ENCODE measurements around the gene KRT86. TPM values are rescaled to one million over a fixed set of nuclear protein-coding genes. Genes with fewer than 3 reads are reported as not detected.

KRT86 gene
- total and polyA plus RNA-seq, 2 donors (not counting 1 experiment from before 2014, with no cell fraction given) = not detected

DNA sequence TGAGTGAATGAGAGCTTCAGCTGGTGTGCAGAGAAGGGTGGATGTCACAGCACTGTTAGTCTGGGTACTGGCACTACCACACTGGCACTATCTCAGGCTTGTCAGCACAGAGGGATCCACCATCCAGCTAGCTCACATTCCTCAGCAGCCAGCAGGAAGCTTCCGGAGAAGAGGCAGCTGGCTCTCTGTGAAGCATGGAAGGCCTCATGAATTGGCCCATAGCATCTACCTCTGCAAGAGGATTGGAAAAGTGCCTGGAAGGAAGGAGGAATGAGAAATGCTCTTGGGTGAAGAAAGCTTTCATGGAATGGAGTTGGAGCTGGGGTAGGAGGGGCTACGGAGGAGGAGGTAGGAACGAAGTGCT lies 36.8 kb downstream of the KRT86 start:
- no peak for DNase-seq
- Histone ChIP-seq H3K27ac (ENCODE audit: low read length in 2 of 2) (no peak overlapping the region), H3K4me3 (ENCODE audit: control extremely low read depth in 1 of 5, extremely low read depth in 1 of 5, insufficient read depth in 1 of 5, low read depth in 2 of 5, low read length in 4 of 5) (no peak overlapping the region), H4K20me1 (ENCODE audit: control insufficient read depth, insufficient read depth, low read length, poor library complexity, severe bottlenecking) (no peaks in the 10 kb centered on the region), H3K9me3 (ENCODE audit: control extremely low read depth in 1 of 3, control insufficient read depth in 2 of 3, insufficient read depth in 1 of 3, low read length in 2 of 3) (no peaks in the 10 kb centered on the region), H3K36me3 (replicated peaks in 1 of 2; ENCODE audit: control extremely low read depth in 1 of 2, control insufficient read depth in 1 of 2, extremely low read depth in 1 of 2, insufficient read depth in 2 of 2, low read length in 1 of 2) (no peaks in the 10 kb centered on the region), H3K79me2 (ENCODE audit: control insufficient read depth, insufficient read depth, low read length) (no peaks in the 10 kb centered on the region), H2AFZ (ENCODE audit: insufficient read depth, low read depth, low read length, poor library complexity, severe bottlenecking) (no peak overlapping the region), H3K4me2 (replicated peaks; ENCODE audit: low read depth, low read length, poor library complexity, severe bottlenecking) (no peak overlapping the region), H3K9ac (ENCODE audit: low read length) (no peak overlapping the region), H3K4me1 (ENCODE audit: control insufficient read depth in 2 of 2, insufficient read depth in 2 of 2, low read length in 2 of 2) (no peaks in the 10 kb centered on the region), H3K27me3 (replicated peaks in 1 of 4; ENCODE audit: control extremely low read depth in 1 of 4, control insufficient read depth in 3 of 4, insufficient read depth in 4 of 4, low read length in 3 of 4) (peaks cover 0 to 38% (median 11%) of the 10 kb centered on the region in 4 experiments)
- no peak for ATAC-seq (ENCODE audit: low read depth)
- CTCF ChIA-PET = interaction anchor here (1.3 to 2.3 kb wide), 2 partner anchors 15 to 32 kb away, joined by 3 to 11 read pairs; no protein-coding TSS in a partner anchor
- Mint-ChIP-seq H3K9me3 (ENCODE audit: insufficient read depth) (no peaks in the 10 kb centered on the region), H3K27me3 (peaks cover 59% of the 10 kb centered on the region), H3K27ac (no peak overlapping the region), H3K4me3 (no peak overlapping the region), H3K4me1 (peaks cover 3% of the 10 kb centered on the region)
- 96% methylated on average over 3 of the region's 3 CpGs for WGBS (ENCODE audit: insufficient coverage)
- TF ChIP-seq CTCF (IDR thresholded peaks at IDR 0.05) (no peak), EZH2 (IDR thresholded peaks at IDR 0.05; ENCODE audit: borderline replicate concordance, insufficient read depth, low read depth, low read length, poor library complexity, severe bottlenecking) (no peak)
- POLR2A ChIA-PET = no interaction called here
- intact Hi-C loops (cut with micrococcal nuclease) = no loop called here

GRCh38 chr12:52312086-52312485 lies 37.6 kb downstream of the KRT86 start:
- peaks cover 3% of the 10 kb centered on the region for H3K4me1 Mint-ChIP-seq
- ChIA-PET POLR2A (no interaction called here), CTCF (interaction anchor here (0.6 to 2.3 kb wide), 4 partner anchors 15 to 439 kb away, joined by 3 to 11 read pairs (median 3); no protein-coding TSS in a partner anchor)
- no peak overlapping the region for H3K4me2 ChIP-seq (replicated peaks; ENCODE audit: low read depth, low read length, poor library complexity, severe bottlenecking)
- H3K9me3 ChIP-seq (ENCODE audit: control extremely low read depth in 1 of 3, control insufficient read depth in 2 of 3, insufficient read depth in 1 of 3, low read length in 2 of 3) = no peaks in the 10 kb centered on the region
- H3K4me3 ChIP-seq (ENCODE audit: control extremely low read depth in 1 of 5, extremely low read depth in 1 of 5, insufficient read depth in 1 of 5, low read depth in 2 of 5, low read length in 4 of 5) = no peak overlapping the region
- no peak for TF ChIP-seq EZH2 (IDR thresholded peaks at IDR 0.05; ENCODE audit: borderline replicate concordance, insufficient read depth, low read depth, low read length, poor library complexity, severe bottlenecking)
- TF ChIP-seq CTCF (IDR thresholded peaks at IDR 0.05) = no peak
- no peak overlapping the region for H2AFZ ChIP-seq (ENCODE audit: insufficient read depth, low read depth, low read length, poor library complexity, severe bottlenecking)
- no peak overlapping the region for H3K27ac Mint-ChIP-seq
- peaks cover 0 to 38% (median 11%) of the 10 kb centered on the region in 4 experiments for H3K27me3 ChIP-seq (replicated peaks in 1 of 4; ENCODE audit: control extremely low read depth in 1 of 4, control insufficient read depth in 3 of 4, insufficient read depth in 4 of 4, low read length in 3 of 4)
- H3K27ac ChIP-seq (ENCODE audit: low read length in 2 of 2) = no peak overlapping the region
- peaks cover 52% of the 10 kb centered on the region for H3K27me3 Mint-ChIP-seq
- H4K20me1 ChIP-seq (ENCODE audit: control insufficient read depth, insufficient read depth, low read length, poor library complexity, severe bottlenecking) = no peaks in the 10 kb centered on the region
- ATAC-seq (ENCODE audit: low read depth) (no peak), DNase-seq (no peak)
- no peak overlapping the region for H3K9ac ChIP-seq (ENCODE audit: low read length)
- intact Hi-C loops (cut with micrococcal nuclease) = no loop called here
- H3K36me3 ChIP-seq (replicated peaks in 1 of 2; ENCODE audit: control extremely low read depth in 1 of 2, control insufficient read depth in 1 of 2, extremely low read depth in 1 of 2, insufficient read depth in 2 of 2, low read length in 1 of 2) = no peaks in the 10 kb centered on the region
- no peaks in the 10 kb centered on the region for H3K79me2 ChIP-seq (ENCODE audit: control insufficient read depth, insufficient read depth, low read length)
- H3K9me3 Mint-ChIP-seq (ENCODE audit: insufficient read depth) = no peaks in the 10 kb centered on the region
- no peak overlapping the region for H3K4me3 Mint-ChIP-seq
- H3K4me1 ChIP-seq (ENCODE audit: control insufficient read depth in 2 of 2, insufficient read depth in 2 of 2, low read length in 2 of 2) = no peaks in the 10 kb centered on the region
- WGBS (ENCODE audit: insufficient coverage) = 83% methylated on average over 3 of the region's 4 CpGs
